NCI-H2227 (cell line): ENCODE measurements around the gene CDT1.
"Not testable (repeated sequence)": the region's sequence is repeated elsewhere in the genome, so short reads cannot be mapped to it uniquely, and the experiment has no call there.

Experiments used
- DNase-seq: peaks from one replicate; lab custom pipeline; 2025; ENCODE audit not compliant: unreplicated experiment; lab: John Stamatoyannopoulos, UW

Gene CDT1

DNA sequence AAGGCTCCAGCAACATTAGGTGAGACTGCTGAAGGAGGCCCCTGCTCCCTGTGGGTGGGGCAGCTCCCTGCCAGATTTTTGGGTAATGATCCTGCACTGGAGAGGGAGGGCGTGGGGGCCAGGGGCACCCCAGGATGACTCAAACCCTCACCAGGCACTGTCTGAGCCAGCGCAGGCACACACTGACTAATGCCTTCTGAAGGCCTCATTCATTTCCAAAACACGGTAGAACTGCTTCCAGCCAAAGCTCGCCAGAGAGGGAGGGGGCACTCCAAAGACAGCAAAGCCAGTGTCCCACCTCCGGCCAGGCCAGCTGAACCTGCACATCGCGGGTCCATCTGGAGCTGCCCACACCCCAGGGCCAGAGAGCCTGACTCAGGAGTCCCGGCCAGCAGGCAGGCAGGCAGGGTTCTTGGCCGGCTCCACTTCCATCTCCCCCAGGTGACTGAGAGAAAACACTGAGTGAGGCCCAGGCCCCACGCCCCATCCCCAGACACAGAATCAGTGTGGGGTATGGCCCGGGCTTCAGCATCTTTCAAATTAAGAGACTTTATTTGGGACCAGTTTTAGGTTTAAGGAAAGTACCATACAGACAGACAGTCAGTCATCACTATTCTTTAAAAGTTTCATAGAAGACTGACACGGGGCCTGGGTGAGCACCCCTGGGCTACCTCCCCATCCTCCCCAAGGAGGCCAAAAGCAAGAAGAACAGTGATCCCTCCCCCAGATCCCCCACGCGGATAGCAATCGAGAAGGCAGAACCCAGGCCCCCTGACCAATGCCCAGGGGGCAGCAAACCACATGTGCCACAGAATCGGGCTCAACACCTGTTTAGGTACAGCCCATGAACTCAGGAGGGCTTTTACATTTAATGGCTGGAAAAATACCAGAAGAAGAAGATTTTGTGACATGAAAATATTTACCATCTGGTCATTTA lies 20.9 kb upstream of the CDT1 start:
- DNase-seq: no peak

DNA sequence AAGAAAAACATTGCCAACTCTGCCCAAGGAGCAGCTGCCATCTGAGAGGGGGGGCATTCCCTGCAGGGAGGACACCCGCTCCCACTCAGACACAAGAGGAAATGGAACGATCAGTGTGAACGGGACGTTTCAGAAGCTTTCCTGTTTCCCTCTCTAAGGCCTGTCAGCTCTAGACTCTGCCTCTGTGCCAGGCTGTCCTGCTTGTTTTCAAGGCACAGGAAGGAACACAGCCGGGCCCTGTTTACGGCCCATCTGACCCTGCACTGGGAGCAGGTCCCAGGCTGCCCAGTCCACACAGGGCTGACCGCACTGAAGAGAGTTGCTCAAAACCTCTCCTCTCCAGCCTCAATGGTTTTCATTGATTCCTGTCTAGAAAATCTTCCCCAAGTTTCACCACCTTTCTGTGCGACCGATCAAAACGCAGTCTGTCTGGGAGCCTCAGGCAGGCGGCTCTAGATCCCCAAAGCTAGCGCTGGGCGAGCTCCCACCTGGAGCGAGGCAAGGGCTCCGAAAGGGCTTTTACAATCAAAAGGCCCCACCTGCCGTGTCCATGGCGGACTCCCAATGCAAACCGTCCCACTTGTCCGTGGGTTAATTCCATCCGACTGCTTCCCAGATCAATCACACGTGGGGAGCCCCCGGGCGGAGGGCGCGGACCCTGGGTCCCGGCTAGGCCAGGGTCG lies 20.1 kb upstream of the CDT1 start:
- DNase-seq: no peak

DNA sequence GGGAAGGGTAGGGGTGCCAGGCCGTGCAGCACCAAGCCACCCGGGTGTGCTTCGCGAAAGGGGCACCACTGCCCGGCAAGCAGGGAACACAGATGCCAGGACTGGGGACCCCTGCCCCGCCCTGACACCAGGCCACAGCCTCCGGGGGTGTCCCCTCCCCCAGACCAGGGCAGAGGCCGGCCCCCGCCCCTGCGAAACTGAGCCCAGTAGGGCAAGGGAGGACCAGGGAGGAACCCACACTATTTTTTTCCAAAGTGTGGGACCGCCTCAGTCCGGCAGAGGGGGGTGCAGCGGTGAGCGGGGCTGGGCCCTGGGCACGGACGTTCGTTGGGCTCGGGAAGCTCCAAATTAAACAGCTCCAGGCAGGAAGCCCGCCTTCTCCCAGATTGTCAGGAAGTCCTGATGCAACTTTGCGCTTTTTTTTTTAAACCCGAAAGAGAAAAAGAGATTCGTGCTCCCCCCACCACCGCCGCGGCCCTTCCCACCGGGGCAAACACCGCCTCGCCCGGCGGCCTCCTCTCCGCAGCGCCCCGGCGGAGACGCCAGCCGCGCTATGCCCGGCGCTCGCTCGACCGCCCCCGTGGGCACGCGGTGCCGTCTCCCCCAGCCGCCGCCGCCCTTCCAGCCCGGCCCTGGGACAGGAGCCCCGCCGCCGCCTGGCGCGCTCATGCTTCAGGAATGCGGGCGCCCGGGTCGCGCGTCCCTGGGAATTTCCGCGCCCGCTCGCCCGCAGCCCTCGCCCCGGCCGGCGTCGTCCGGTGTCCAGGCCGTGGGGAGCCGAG lies 19.3 kb upstream of the CDT1 start:
- peak; percentile 58 for DNase-seq

DNA sequence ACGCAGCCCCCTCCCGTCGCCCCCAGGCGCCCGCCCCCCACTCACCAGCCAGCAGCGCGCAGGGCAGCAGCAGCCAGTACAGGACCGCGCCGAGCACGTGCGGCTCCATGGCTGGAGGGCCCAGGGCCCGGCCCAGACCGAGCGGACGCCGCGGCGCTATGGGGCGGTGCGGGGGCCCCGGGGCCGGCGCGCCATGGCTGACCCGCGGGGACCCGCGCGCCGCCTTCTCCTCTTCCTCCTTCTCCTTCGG lies 18.8 kb upstream of the CDT1 start:
- no peak for DNase-seq

DNA sequence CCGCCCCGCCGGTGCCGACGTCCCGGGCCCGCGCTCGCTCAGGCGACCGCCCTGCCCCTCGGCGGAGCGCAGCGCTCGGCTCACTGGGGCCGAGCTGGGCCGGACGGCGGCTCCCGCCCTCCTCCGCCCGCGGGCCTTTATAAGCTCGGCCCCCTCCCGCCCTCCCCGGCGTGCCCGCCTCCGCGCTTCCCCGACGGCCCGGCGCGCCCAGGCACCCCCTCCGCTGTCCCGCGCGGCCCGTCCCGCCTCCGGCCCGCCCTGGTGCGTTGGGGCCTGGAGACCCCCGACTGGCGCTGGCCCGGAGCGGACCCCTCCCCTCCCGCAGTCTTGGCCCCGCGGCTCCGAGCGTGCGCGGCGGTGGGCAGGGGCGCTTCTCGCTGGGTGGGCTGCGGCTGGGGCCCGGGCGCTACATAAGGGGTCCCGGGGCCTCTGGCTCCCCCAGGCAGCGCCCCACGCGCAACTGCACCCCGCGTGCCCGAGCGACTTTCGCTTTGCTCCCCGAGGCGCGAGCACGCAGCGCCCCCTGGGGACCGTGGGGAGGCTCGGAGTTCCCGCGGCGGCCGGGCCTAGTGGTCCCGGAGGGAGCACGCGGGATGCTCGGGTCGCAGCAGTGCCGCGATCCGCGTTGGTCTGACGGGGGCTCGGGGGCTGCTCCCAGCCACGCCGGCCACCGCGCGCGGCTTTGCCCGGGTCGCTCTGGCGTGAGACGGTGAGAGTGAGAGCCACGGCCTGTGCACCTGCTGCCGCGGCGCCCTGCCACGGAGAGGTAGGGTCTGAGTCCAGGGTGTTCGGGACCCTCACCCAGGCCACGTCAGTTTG lies 18.3 kb upstream of the CDT1 start, which contains the start of gene PIEZO1:
PIEZO1 (minus strand) TSS at position 115 of the 819 bp plus-strand sequence. CDS start 256 bp downstream, outside the sequence.
- peak; percentile 72 for DNase-seq

DNA sequence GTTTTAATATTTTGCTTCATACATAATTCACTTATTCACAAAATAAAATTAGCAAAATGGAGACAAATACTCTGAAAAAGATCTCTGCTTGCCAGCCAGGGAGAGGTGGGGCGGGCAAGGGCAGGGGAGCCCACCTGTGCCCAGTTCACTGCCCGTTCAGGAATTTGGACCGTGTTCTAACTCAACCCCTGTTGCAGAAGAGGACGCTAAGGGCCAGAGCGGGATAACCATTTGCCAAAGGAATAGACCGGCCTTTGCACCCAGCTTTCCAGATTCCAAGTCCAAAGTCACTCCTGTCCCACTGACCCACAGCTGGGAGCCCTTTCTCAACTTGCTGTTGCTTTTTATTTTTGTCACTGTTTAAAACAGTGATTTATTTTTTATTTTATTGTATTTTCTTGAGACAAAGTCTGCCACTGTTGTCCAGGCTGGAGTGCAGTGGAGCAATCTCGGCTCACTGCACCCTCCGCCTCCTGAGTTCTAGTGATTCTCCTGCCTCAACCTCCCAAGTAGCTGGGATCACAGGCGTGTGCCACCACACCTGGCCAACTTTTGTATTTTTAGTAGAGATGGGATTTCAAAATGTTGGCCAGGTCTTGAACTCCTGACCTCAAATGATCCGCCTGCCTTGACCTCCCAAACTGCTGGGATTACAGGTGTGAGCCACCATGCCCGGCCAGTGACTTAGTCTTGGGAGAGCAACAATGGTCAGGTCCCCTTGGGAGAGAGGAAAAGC lies 15.8 kb upstream of the CDT1 start:
- DNase-seq: no peak

DNA sequence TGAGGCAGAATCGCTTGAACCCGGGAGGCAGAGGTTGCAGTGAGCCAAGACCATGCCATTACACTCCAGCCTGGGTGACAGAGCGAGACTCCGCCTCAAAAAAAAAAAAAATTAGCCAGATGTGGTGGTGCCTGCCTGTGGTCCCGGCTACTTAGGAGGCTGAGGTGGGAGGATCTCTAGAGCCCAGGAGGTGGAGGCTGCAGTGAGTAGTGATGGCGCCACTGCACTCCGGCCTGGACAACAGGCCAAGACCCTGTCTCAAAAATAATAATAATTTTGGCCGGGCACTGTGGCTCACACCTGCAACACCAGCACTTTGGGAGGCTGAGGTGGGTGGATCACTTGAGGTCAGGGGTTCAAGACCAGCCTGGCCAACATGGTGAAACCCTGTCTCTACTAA lies 14.8 kb upstream of the CDT1 start:
- DNase-seq: not testable (repeated sequence)

DNA sequence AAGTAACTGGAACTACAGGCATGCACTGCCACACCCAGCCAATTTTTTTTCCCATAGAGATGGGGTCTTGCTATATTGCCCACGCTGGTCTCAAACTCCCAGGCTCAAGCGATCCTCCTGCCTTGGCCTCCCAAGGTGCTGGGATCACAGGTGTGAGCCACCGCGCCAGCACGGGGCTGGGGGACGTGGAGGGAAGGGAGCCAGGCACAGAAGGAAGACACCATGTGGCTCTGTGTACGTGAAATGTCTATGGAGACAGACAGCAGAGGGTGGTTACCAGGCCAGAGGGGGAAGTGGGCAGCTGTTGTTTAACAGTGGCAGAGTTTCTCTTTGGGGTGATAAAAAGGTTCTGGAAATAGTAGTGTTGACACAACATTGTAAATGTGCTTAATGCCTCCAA lies 14.0 kb upstream of the CDT1 start:
- DNase-seq: no peak

DNA sequence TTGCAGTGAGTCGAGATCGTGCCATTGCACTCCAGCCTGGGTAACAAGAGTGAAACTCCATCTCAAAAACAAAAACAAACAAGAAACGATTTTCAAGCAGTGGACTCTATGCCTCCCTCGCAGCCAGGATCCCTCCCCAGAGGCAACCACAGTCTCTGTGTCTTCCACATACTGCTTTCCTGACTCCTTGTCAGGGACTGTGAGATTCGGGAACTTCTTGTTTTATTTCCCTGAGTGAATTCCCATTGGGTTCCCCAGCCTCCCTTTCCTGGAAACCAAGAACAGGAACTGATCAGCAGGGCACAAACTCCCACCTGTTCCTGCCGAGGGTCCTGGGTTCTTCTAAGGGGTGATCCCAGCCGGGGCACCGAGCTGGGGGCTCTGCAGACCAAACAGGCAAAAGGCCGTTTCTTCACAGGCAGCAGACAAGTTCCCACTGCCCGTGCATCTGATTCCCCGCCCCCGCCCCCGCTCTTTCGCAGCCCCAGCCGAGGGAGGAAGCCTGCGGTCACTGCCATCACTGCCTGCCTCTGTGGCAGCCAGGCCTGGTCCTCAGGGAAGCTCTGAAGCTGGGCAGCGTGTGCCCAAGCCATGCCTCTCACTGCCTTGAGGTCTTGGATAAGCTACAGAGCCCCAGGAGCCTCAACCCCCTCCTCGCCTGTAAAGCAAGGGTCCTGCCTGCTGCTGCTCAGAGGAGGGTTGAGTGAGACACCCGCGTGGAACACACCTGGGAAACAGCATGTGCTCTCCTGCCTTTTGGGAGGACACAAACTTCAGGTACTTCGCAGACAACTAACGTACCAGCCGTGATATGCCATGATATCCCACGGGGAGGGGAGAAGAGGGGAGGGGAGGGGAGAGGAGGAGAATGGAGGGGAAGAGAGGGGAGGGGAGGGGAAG lies 13.0 kb upstream of the CDT1 start:
- no peak for DNase-seq

DNA sequence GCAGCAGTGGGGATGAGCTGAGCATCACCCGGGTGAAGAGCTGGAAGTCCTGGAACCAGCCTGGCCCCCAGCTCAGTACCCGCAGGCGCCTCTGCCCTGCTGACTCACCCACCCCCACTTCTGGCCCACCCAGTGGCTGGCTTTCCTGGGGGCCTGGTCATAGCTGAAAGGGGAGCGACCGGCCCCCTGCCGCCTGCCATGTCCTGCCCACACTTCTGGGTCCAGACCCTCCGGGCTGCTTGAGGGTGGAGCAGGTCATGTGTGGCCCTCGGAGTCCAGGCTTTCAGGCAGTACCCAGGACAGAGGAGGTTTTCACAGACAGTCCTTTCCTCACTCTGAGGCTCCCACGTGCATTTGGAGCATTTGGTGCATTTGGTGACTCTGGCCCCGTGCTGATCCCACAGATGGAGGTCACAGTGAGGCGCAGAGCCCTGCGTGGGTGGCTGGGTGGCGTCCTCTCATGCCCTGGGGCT lies 11.5 kb upstream of the CDT1 start:
- no peak for DNase-seq

DNA sequence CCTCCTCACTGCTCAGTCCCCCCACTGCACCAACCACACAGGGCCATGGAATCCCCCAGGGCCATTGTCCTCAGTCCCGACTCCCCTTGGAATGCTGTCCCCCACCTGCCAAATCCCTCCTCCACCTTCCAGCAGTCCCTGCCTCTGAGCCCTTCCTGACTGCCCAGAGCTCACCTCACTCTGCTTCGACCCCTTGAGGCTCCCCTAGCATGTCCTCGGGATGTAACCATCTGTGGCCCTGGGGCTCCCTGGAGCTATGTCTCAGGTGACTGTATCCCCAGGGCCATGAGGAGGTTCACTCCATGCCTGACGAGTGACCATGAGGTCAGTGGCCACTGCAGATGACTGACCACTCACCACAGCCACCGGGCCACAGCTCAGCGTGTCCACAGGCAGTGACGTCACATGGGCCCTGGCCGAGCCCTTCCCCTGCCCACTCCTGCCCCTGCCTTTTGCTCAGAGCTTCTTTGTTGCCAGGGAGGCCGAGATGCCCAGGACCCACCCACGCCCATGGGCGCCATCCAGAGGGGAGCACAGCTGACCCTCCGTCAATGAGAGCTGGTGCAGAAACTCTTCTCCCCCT lies 10.8 kb upstream of the CDT1 start:
- DNase-seq: no peak

DNA sequence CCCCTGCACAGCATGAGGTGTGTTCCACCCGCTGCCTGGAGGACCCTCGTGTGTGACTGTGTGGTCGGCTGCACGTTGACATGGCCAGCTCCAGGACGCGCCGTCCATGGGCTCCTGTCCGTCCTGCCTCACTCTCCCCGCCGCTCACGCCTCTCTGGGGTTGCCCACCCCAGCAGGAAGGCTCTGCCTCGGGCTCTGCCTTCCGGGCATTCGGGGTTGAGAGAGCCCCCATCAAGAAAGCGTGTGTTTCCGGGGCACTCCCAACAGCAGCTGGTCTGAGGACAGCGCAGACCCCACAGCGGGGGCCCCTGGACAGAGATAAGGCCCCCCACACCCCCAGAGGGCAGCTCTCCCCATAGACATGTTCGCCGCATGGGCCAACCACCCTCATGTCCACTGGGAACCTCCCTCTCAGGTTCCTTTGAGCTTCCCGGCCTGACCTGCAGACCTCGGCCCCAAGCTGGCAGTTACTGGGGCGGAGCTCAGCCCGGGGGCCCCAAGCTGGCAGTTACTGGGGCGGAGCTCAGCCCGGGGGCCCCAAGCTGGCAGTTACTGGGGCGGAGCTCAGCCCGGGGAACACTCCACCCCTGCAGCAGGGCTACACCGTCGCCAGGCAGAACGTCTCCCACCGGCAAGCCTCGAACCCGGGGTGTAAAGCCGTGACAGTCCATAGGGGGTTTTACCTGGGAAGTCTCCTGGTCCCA lies 10.2 kb upstream of the CDT1 start:
- no peak for DNase-seq

DNA sequence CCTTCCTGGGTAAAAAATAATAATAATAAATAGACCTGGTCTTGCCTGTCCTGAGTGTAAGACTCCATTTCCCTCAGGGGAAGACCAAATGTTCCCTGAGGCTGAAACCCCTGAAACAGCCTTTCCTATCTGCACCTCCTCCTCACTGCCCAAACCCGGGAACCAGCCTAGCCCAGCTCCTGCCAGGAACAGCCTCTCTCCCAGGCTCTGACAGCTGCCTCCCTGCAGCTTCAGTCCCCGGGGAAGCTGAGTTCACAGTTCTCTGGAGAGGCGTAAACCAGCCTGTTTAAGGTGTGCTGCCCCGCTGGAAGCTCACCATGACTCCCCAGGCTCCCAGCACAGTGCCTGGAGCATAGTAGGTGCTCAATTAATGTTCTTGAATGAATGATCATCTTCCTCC lies 7.3 kb upstream of the CDT1 start:
- no peak for DNase-seq

DNA sequence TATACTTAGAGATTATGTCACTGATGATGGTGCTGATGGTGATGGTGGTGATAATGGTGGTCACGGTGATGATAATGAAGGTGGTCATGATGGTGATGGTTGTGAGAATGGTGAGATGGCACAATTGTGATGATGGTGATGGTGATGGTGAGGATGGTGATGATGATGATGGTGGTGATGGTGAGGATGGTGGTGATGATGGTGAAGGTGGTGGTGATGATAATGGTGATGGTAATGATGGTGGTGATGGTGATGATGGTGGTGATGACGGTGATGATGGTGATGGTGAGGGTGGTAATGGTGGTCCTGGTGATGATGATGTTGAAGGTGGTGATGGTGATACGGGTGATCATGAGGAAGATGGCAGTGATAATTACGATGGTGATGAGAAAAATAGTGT lies 5.5 kb upstream of the CDT1 start:
- DNase-seq: no peak

DNA sequence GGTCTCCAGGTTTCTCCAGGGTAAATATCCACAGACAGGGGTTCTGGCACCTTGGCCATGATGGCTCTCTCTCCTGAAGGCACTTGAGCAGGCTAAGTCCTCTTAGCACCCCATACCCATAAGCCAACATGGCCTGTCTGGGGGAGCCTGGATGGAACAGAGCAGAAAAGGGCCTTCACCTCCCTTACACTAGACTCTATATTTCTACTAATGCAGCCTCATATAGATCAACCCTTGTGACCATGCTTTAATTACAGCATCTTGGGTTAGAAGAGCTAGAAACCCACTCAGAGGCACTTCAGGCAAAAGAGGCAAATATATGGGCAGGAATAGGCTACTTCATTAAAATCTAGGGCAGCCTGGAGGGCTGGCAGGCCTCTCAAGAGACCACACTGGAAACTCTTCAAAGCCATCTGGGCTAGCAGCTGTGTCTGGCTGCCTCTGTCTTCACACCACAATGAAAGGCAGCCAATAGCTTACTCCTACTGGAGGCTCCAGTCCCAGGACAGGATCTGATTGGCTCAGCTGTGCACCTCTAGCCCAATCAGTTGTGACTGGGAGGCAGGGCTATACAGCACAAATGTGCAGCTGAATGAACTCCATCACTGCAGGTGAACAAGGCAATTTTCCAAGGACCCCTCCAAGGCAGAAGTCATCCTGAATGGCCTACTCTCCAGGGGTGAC lies 4.7 kb upstream of the CDT1 start:
- no peak for DNase-seq

DNA sequence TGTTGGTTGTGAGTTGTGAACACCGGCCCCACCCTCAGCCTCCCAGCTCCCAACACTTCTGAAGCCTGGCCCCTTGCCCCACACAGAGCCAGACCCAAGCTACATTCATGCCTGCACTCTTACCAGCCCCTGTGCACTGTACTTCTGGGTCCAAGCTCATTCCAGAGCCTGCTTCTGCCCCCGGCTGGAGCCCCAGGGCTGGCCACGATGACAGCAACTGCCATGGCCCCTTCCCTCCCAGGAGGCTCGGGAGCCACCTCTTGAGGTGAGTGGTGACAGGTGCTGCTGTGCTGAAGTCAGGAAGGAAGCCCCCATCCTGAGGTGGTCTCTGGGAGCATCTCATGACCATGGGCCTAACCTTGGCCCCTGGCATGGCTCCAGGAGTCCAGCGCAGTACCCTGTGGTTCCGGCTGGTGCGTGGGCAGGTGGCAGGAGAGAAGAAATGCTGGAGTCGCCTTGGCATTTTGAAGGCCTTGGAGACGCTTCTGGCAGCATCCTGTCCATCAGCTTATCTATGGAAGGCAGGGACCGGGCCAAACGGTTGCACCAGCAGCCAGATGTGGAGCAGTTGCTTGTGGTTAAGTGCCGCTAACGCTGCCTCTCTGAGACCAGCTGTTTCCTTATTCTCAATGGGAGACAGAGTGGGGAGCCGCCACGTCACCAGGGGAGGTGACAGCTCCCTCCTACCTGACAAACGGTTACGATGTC lies 3.9 kb upstream of the CDT1 start:
- no peak for DNase-seq

DNA sequence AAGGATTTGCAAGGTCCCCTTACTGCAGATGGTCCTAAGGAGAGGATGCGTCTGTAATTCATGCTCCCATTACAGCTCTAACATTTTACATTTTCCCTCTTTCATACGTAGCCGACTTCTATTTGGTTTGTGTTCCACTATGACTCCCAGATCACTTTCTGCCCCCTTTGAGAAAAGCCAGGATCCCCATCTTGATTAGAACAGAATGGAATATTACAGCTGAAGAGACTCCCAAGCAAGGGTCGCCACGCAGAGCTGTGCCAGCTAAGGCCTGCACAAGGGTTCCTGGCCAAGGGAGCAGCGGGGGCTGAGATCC lies 3.4 kb upstream of the CDT1 start:
- DNase-seq: no peak
